ENCODE data around the gene NBPF4.
"Not testable (repeated sequence)": the region's sequence is repeated elsewhere in the genome, so short reads cannot be mapped to it uniquely, and the experiment has no call there.

The NBPF4 gene

GRCh38 chr1:108243976-108244375 lies at the start of gene NBPF4:
Gene NBPF4, minus strand, starts transcription at chr1:108244076. Its CDS starts 315 bp downstream, at chr1:108243761.
- DNase-seq: not testable (repeated sequence)

- not testable (repeated sequence) for DNase-seq
Observed at GRCh38 chr1:108282528-108283257, 38.8 kb upstream of the NBPF4 start.

- not testable (repeated sequence) for DNase-seq
Observed at GRCh38 chr1:108272485-108273327, 28.8 kb upstream of the NBPF4 start.

GRCh38 chr1:108267097-108267496 lies 23.2 kb upstream of the NBPF4 start:
- not testable (repeated sequence) for DNase-seq

GRCh38 chr1:108261967-108262366 lies 18.1 kb upstream of the NBPF4 start:
- DNase-seq: not testable (repeated sequence)

- DNase-seq: not testable (repeated sequence)
Observed at GRCh38 chr1:108261519-108261918, 17.6 kb upstream of the NBPF4 start.

GRCh38 chr1:108260578-108261259 lies 16.8 kb upstream of the NBPF4 start:
- not testable (repeated sequence) for DNase-seq

- not testable (repeated sequence) for DNase-seq
Observed at GRCh38 chr1:108255426-108255825, 11.6 kb upstream of the NBPF4 start.

- DNase-seq: not testable (repeated sequence)
Observed at GRCh38 chr1:108239426-108239825, 4.5 kb downstream of the NBPF4 start.

GRCh38 chr1:108235308-108235707 lies 8.6 kb downstream of the NBPF4 start:
- DNase-seq: not testable (repeated sequence)

GRCh38 chr1:108232183-108232582 lies 11.7 kb downstream of the NBPF4 start:
- DNase-seq: not testable (repeated sequence)

GRCh38 chr1:108229976-108230375 lies 13.9 kb downstream of the NBPF4 start:
- not testable (repeated sequence) for DNase-seq

- DNase-seq: not testable (repeated sequence)
Observed at GRCh38 chr1:108227772-108228171, 16.1 kb downstream of the NBPF4 start.

GRCh38 chr1:108226855-108227254 lies 17.0 kb downstream of the NBPF4 start:
- not testable (repeated sequence) for DNase-seq

- DNase-seq: not testable (repeated sequence)
Observed at GRCh38 chr1:108223226-108223625, 20.6 kb downstream of the NBPF4 start.

GRCh38 chr1:108217515-108218174 lies 26.2 kb downstream of the NBPF4 start:
- not testable (repeated sequence) for DNase-seq

- DNase-seq: not testable (repeated sequence)
Observed at GRCh38 chr1:108217007-108217406, 26.9 kb downstream of the NBPF4 start.

- DNase-seq: not testable (repeated sequence)
Observed at GRCh38 chr1:108216028-108216890, 27.6 kb downstream of the NBPF4 start.

GRCh38 chr1:108214641-108215465 lies 29.0 kb downstream of the NBPF4 start:
- DNase-seq: not testable (repeated sequence)

- no peak for DNase-seq
Observed at GRCh38 chr1:108211014-108211413, 32.9 kb downstream of the NBPF4 start.

Data from C1 segment of cervical spinal cord (tissue), 14 donors.